ENCODE data around the gene KRT82.

KRT82 gene

GRCh38 chr12:52390739-52391617 is 15.2 kb downstream of the KRT82 start:
- Histone ChIP-seq H3K9me3 (ENCODE audit: insufficient read depth, low read depth, low read length) (no peaks in the 10 kb centered on the region), H3K36me3 (ENCODE audit: insufficient read depth, low read depth, low read length) (no peaks in the 10 kb centered on the region), H3K4me1 (ENCODE audit: insufficient read depth, low read length) (no peaks in the 10 kb centered on the region), H3K4me3 (ENCODE audit: low read length) (no peak overlapping the region), H3K27me3 (ENCODE audit: insufficient read depth, low read length) (peaks cover 5% of the 10 kb centered on the region), H3K9ac (ENCODE audit: low read depth, low read length) (no peak overlapping the region), H3K27ac (ENCODE audit: low read length) (no peak overlapping the region)

- no peak overlapping the region for H3K9ac ChIP-seq (ENCODE audit: low read depth, low read length)
- H3K36me3 ChIP-seq (ENCODE audit: insufficient read depth, low read depth, low read length), result no peaks in the 10 kb centered on the region
- H3K4me1 ChIP-seq (ENCODE audit: insufficient read depth, low read length), result no peaks in the 10 kb centered on the region
- H3K4me3 ChIP-seq (ENCODE audit: low read length), result no peak overlapping the region
- no peaks in the 10 kb centered on the region for H3K9me3 ChIP-seq (ENCODE audit: insufficient read depth, low read depth, low read length)
- H3K27me3 ChIP-seq (ENCODE audit: insufficient read depth, low read length), result no peaks in the 10 kb centered on the region; the same call in 1 of the 2 replicates
- no peak overlapping the region for H3K27ac ChIP-seq (ENCODE audit: low read length)
Observed at GRCh38 chr12:52389313-52390207, 16.6 kb downstream of the KRT82 start.

GRCh38 chr12:52387859-52388258 is 18.3 kb downstream of the KRT82 start:
- Histone ChIP-seq H3K27me3 (ENCODE audit: insufficient read depth, low read length) (no peaks in the 10 kb centered on the region), H3K4me1 (ENCODE audit: insufficient read depth, low read length) (no peaks in the 10 kb centered on the region), H3K27ac (ENCODE audit: low read length) (no peak overlapping the region)

GRCh38 chr12:52385226-52385702 is 20.9 kb downstream of the KRT82 start, which contains the start of gene KRT84:
Gene KRT84, minus strand, starts transcription at chr12:52385652. Its CDS starts 67 bp downstream, at chr12:52385585.
- H3K4me1 ChIP-seq (ENCODE audit: insufficient read depth, low read length), result no peaks in the 10 kb centered on the region
- no peaks in the 10 kb centered on the region for H3K9me3 ChIP-seq (ENCODE audit: insufficient read depth, low read depth, low read length)
- H3K36me3 ChIP-seq (ENCODE audit: insufficient read depth, low read depth, low read length), result no peaks in the 10 kb centered on the region
- no peak within 1 kb of the TSS for H3K27ac ChIP-seq (ENCODE audit: low read length)
- no peak within 1 kb of the TSS for H3K9ac ChIP-seq (ENCODE audit: low read depth, low read length)
- H3K27me3 ChIP-seq (ENCODE audit: insufficient read depth, low read length), result no peaks in the 10 kb centered on the region
- no peak within 1 kb of the TSS for H3K4me3 ChIP-seq (ENCODE audit: low read length)

More at GRCh38 chr12:52387859-52388258, 18.3 kb downstream of the KRT82 start:
- H3K4me3 ChIP-seq (ENCODE audit: low read length), result no peak overlapping the region
- no peaks in the 10 kb centered on the region for H3K9me3 ChIP-seq (ENCODE audit: insufficient read depth, low read depth, low read length)
- H3K9ac ChIP-seq (ENCODE audit: low read depth, low read length), result no peak overlapping the region
- no peaks in the 10 kb centered on the region for H3K36me3 ChIP-seq (ENCODE audit: insufficient read depth, low read depth, low read length)

GRCh38 chr12:52383331-52383730 is 22.8 kb downstream of the KRT82 start:
- Histone ChIP-seq H3K36me3 (ENCODE audit: insufficient read depth, low read depth, low read length) (no peaks in the 10 kb centered on the region), H3K4me1 (ENCODE audit: insufficient read depth, low read length) (no peaks in the 10 kb centered on the region), H3K4me3 (ENCODE audit: low read length) (no peak overlapping the region), H3K9ac (ENCODE audit: low read depth, low read length) (no peak overlapping the region), H3K27me3 (ENCODE audit: insufficient read depth, low read length) (no peaks in the 10 kb centered on the region), H3K9me3 (ENCODE audit: insufficient read depth, low read depth, low read length) (no peaks in the 10 kb centered on the region), H3K27ac (ENCODE audit: low read length) (no peak overlapping the region)

GRCh38 chr12:52382854-52383253 is 23.3 kb downstream of the KRT82 start:
- no peaks in the 10 kb centered on the region for H3K36me3 ChIP-seq (ENCODE audit: insufficient read depth, low read depth, low read length)
- H3K4me1 ChIP-seq (ENCODE audit: insufficient read depth, low read length), result no peaks in the 10 kb centered on the region
- H3K4me3 ChIP-seq (ENCODE audit: low read length), result no peak overlapping the region
- no peak overlapping the region for H3K27ac ChIP-seq (ENCODE audit: low read length)
- H3K9me3 ChIP-seq (ENCODE audit: insufficient read depth, low read depth, low read length), result no peaks in the 10 kb centered on the region
- H3K9ac ChIP-seq (ENCODE audit: low read depth, low read length), result no peak overlapping the region
- H3K27me3 ChIP-seq (ENCODE audit: insufficient read depth, low read length), result no peaks in the 10 kb centered on the region

GRCh38 chr12:52381206-52381605 is 24.9 kb downstream of the KRT82 start:
- Histone ChIP-seq H3K36me3 (ENCODE audit: insufficient read depth, low read depth, low read length) (no peaks in the 10 kb centered on the region), H3K9ac (ENCODE audit: low read depth, low read length) (no peak overlapping the region), H3K27ac (ENCODE audit: low read length) (no peak overlapping the region), H3K9me3 (ENCODE audit: insufficient read depth, low read depth, low read length) (no peaks in the 10 kb centered on the region), H3K27me3 (ENCODE audit: insufficient read depth, low read length) (no peaks in the 10 kb centered on the region), H3K4me3 (ENCODE audit: low read length) (no peak overlapping the region), H3K4me1 (ENCODE audit: insufficient read depth, low read length) (no peaks in the 10 kb centered on the region)

- Histone ChIP-seq H3K9me3 (ENCODE audit: insufficient read depth, low read depth, low read length) (no peaks in the 10 kb centered on the region), H3K4me3 (ENCODE audit: low read length) (no peak overlapping the region), H3K4me1 (ENCODE audit: insufficient read depth, low read length) (no peaks in the 10 kb centered on the region), H3K27me3 (ENCODE audit: insufficient read depth, low read length) (no peaks in the 10 kb centered on the region), H3K36me3 (ENCODE audit: insufficient read depth, low read depth, low read length) (no peaks in the 10 kb centered on the region), H3K27ac (ENCODE audit: low read length) (no peak overlapping the region), H3K9ac (ENCODE audit: low read depth, low read length) (no peak overlapping the region)
Observed at GRCh38 chr12:52380271-52380694, 25.9 kb downstream of the KRT82 start.

GRCh38 chr12:52379536-52379935 is 26.6 kb downstream of the KRT82 start:
- no peaks in the 10 kb centered on the region for H3K36me3 ChIP-seq (ENCODE audit: insufficient read depth, low read depth, low read length)
- H3K9me3 ChIP-seq (ENCODE audit: insufficient read depth, low read depth, low read length), result no peaks in the 10 kb centered on the region
- no peaks in the 10 kb centered on the region for H3K27me3 ChIP-seq (ENCODE audit: insufficient read depth, low read length)
- no peaks in the 10 kb centered on the region for H3K4me1 ChIP-seq (ENCODE audit: insufficient read depth, low read length)
- no peak overlapping the region for H3K4me3 ChIP-seq (ENCODE audit: low read length)
- H3K9ac ChIP-seq (ENCODE audit: low read depth, low read length), result no peak overlapping the region
- no peak overlapping the region for H3K27ac ChIP-seq (ENCODE audit: low read length)

- Histone ChIP-seq H3K4me1 (ENCODE audit: insufficient read depth, low read length) (no peaks in the 10 kb centered on the region), H3K36me3 (ENCODE audit: insufficient read depth, low read depth, low read length) (no peaks in the 10 kb centered on the region), H3K27me3 (ENCODE audit: insufficient read depth, low read length) (no peaks in the 10 kb centered on the region), H3K9me3 (ENCODE audit: insufficient read depth, low read depth, low read length) (no peaks in the 10 kb centered on the region), H3K4me3 (ENCODE audit: low read length) (no peak overlapping the region), H3K27ac (ENCODE audit: low read length) (no peak overlapping the region), H3K9ac (ENCODE audit: low read depth, low read length) (no peak overlapping the region)
Observed at GRCh38 chr12:52378091-52378490, 28.0 kb downstream of the KRT82 start.

GRCh38 chr12:52377266-52377665 is 28.9 kb downstream of the KRT82 start:
- Histone ChIP-seq H3K9me3 (ENCODE audit: insufficient read depth, low read depth, low read length) (no peaks in the 10 kb centered on the region), H3K27me3 (ENCODE audit: insufficient read depth, low read length) (no peaks in the 10 kb centered on the region), H3K4me3 (ENCODE audit: low read length) (no peak overlapping the region), H3K27ac (ENCODE audit: low read length) (no peak overlapping the region), H3K9ac (ENCODE audit: low read depth, low read length) (no peak overlapping the region), H3K4me1 (ENCODE audit: insufficient read depth, low read length) (no peaks in the 10 kb centered on the region), H3K36me3 (ENCODE audit: insufficient read depth, low read depth, low read length) (no peaks in the 10 kb centered on the region)
